AG04449 (cell line): Measurements from ENCODE around the gene PLEKHM3.

Experiments
- CTCF ChIA-PET: fragments of 350-600 bp; formaldehyde crosslinking; extraction: SDS; loops from one replicate; lab custom pipeline; 2021; ENCODE audit warnings: antibody characterized with exemption; lab: Yijun Ruan, JAX
- POLR2A ChIA-PET: fragments of 400-600, 350-600 bp; formaldehyde crosslinking; extraction: SDS; loops from one replicate; lab custom pipeline; 2020; ENCODE audit warnings: antibody characterized with exemption, inconsistent platforms; lab: Yijun Ruan, JAX
- DNase-seq: peaks from one replicate; pipeline ENCODE4 v3.0.0-alpha.2; 2010; ENCODE audit warnings: low read depth, low spot score
- H3K4me3 ChIP-seq: 2 replicates; pipeline ENCODE4 v1.5.1; 2011; ENCODE audit warnings: low read depth, mild to moderate bottlenecking, control low read depth, low read length
- CTCF ChIP-seq: IDR thresholded peaks from one replicate; pipeline ENCODE4 v1.5.1; 2011; ENCODE audit warnings: mild to moderate bottlenecking, moderate library complexity, low read length, control low read depth, inconsistent platforms; ENCODE audit not compliant: insufficient read depth; ENCODE audit errors: missing control alignments

The PLEKHM3 gene

GRCh38 chr2:208039376-208040110 lies 14.2 kb upstream of the PLEKHM3 start:
- ChIA-PET POLR2A (no interaction called here), CTCF (interaction anchor here (0.9 to 6.4 kb wide), 33 partner anchors 11 to 313 kb away, joined by 3 to 252 read pairs (median 9); partner anchors contain the start of gene PLEKHM3)
- DNase-seq = no peak
- no peak for TF ChIP-seq CTCF
- H3K4me3 ChIP-seq = no peak overlapping the region

GRCh38 chr2:208037564-208038487 lies 12.5 kb upstream of the PLEKHM3 start:
- CTCF ChIA-PET = interaction anchor here (4.9 to 6.4 kb wide), 2 partner anchors 9 to 291 kb away, joined by 106 to 252 read pairs; partner anchors contain the start of gene PLEKHM3
- POLR2A ChIA-PET = interaction anchor here (0.6 kb wide), 1 partner anchor 15 kb away, joined by 4 read pairs; no protein-coding TSS in a partner anchor
- no peak for DNase-seq

GRCh38 chr2:208036357-208036756 lies 11.0 kb upstream of the PLEKHM3 start:
- no peak for DNase-seq
- ChIA-PET CTCF (no interaction called here), POLR2A (no interaction called here)
- TF ChIP-seq CTCF = no peak
- H3K4me3 ChIP-seq = no peak overlapping the region

More at GRCh38 chr2:208037564-208038487, 12.5 kb upstream of the PLEKHM3 start:
- no peak for TF ChIP-seq CTCF
- no peak overlapping the region for H3K4me3 ChIP-seq

- POLR2A ChIA-PET = no interaction called here
- no peak for DNase-seq
- CTCF ChIA-PET = interaction anchor here (1.1 to 2.4 kb wide), 3 partner anchors 9 to 291 kb away, joined by 3 to 9 read pairs (median 6); partner anchors contain the start of gene PLEKHM3
- TF ChIP-seq CTCF = no peak
- H3K4me3 ChIP-seq = no peak overlapping the region
Observed at GRCh38 chr2:208034503-208035140, 9.3 kb upstream of the PLEKHM3 start.

- no peak overlapping the region for H3K4me3 ChIP-seq
- CTCF ChIA-PET = interaction anchor here (1.6 to 2.4 kb wide), 2 partner anchors 288 to 290 kb away, joined by 6 to 9 read pairs; no protein-coding TSS in a partner anchor
- TF ChIP-seq CTCF = no peak
- DNase-seq = no peak
- POLR2A ChIA-PET = no interaction called here
Observed at GRCh38 chr2:208033701-208034502, 8.6 kb upstream of the PLEKHM3 start.
